ENCODE data around the gene DHFR.

Gene DHFR

DNA sequence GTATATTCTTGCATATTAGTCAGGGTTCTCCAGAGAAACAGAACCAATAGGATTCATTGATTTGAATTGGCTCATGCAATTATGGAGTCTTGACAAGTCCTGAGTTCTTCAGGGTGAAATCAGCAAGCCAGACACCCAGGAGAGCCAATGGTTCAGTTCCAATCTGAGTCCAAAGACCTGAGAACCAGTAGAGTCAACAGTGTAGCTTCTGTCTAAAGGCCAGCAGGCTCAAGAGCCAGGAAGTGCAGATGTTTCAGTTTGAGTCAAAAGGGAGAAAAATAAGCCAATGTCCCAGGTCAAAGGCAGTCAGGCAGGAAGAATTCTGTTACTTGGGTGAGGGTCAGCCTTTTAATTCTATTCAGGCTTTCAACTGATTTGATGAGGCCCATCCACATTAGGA lies 47.0 kb downstream of the DHFR start:
- Histone ChIP-seq H3K27ac (ENCODE audit: insufficient read depth, low read length, poor library complexity, severe bottlenecking) (no peak overlapping the region), H3K4me1 (ENCODE audit: control insufficient read depth, insufficient read depth, low read length, poor library complexity, severe bottlenecking) (no peaks in the 10 kb centered on the region), H3K9me3 (ENCODE audit: control insufficient read depth, low read length) (no peaks in the 10 kb centered on the region), H3K4me3 (ENCODE audit: insufficient read depth, low read depth, low read length, poor library complexity, severe bottlenecking) (no peak overlapping the region), H3K27me3 (replicated peaks; ENCODE audit: control insufficient read depth, insufficient read depth, low read length, poor library complexity, severe bottlenecking) (no peaks in the 10 kb centered on the region), H3K36me3 (ENCODE audit: control insufficient read depth, insufficient read depth, low read length) (no peaks in the 10 kb centered on the region)
- DNase-seq, result no peak

DNA sequence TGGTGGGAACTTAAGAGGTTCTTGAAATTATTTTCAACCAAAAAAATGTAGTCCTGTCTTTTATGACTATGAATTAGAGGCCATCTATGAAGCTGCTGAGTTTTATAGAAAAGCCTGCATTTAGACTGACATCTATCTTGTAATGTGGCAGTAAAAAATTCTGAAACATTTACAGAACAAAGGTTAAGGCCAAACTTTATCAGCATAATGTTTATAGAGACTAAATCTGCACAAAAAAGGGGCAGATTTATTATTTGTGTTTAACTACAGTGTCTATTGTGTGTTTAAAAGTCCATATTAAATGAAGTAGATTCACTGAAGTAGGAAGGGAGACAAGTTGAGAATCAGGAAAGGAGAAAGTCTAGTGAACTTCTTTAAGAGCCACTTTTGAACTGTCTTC lies 47.4 kb downstream of the DHFR start:
- Histone ChIP-seq H3K27me3 (replicated peaks; ENCODE audit: control insufficient read depth, insufficient read depth, low read length, poor library complexity, severe bottlenecking) (no peaks in the 10 kb centered on the region), H3K27ac (ENCODE audit: insufficient read depth, low read length, poor library complexity, severe bottlenecking) (no peak overlapping the region), H3K9me3 (ENCODE audit: control insufficient read depth, low read length) (no peaks in the 10 kb centered on the region), H3K4me1 (ENCODE audit: control insufficient read depth, insufficient read depth, low read length, poor library complexity, severe bottlenecking) (no peaks in the 10 kb centered on the region), H3K4me3 (ENCODE audit: insufficient read depth, low read depth, low read length, poor library complexity, severe bottlenecking) (no peak overlapping the region), H3K36me3 (ENCODE audit: control insufficient read depth, insufficient read depth, low read length) (no peaks in the 10 kb centered on the region)
- no peak for DNase-seq

DNA sequence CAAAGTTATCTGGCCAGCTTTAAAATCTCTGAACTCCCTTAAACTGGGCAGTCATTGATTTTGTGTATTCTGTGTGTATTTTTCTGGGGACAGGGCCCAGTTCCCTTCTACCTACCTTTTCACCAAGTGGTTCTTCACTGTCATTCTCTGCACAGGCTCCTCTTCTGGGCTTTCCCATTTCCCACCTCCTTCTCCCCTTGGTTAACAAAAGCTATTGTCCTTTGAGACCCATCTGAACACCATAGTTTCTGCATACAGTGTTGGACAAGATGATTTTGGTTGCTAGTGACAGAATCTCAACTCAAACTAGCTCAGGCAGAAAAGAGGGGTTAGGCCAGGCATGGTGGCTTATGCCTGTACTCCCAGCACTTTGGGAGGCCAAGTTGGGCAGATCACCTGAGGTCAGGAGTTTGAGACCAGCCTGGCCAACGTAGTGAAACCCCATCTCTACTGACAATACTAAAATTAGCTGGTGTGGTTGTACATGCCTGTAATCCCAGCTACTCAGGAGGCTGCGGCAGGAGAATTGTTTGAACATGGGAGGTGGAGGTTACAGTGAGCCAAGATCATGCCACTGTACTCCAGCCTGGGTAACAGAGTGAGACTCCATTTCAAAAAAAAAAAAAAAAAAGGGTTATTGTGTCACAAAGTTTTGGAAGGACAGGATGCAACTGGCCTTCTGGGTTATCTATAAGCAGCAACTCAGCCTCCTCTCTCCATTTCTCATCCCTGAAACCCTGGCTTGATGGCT lies 53.7 kb downstream of the DHFR start:
- Histone ChIP-seq H3K36me3 (ENCODE audit: control insufficient read depth, insufficient read depth, low read length) (no peaks in the 10 kb centered on the region), H3K4me3 (ENCODE audit: insufficient read depth, low read depth, low read length, poor library complexity, severe bottlenecking) (no peak overlapping the region), H3K27me3 (replicated peaks; ENCODE audit: control insufficient read depth, insufficient read depth, low read length, poor library complexity, severe bottlenecking) (no peaks in the 10 kb centered on the region), H3K27ac (ENCODE audit: insufficient read depth, low read length, poor library complexity, severe bottlenecking) (no peak overlapping the region), H3K4me1 (ENCODE audit: control insufficient read depth, insufficient read depth, low read length, poor library complexity, severe bottlenecking) (no peaks in the 10 kb centered on the region), H3K9me3 (ENCODE audit: control insufficient read depth, low read length) (no peaks in the 10 kb centered on the region)
- DNase-seq, result no peak

DNA sequence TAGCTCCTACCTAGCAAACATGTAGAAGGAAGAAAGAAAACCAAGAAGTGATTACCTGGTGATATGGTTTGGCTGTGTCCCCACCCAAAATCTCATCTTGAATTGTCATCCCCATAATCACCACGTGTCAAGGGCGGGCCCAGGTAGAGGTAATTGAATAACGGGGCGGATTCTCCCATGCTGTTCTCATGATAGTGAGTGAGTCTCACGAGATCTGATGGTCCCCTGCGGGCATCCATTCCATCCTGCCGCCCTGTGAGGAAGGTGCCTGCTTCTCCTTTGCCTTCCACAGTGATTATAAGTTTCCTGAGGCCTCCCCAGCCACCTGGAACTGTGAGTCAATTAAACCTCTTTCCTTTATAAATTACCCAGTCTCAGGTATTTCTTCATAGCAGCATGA lies 57.3 kb downstream of the DHFR start:
- no peak overlapping the region for H3K4me3 ChIP-seq (ENCODE audit: insufficient read depth, low read depth, low read length, poor library complexity, severe bottlenecking)
- no peaks in the 10 kb centered on the region for H3K36me3 ChIP-seq (ENCODE audit: control insufficient read depth, insufficient read depth, low read length)
- no peaks in the 10 kb centered on the region for H3K9me3 ChIP-seq (ENCODE audit: control insufficient read depth, low read length)
- H3K27ac ChIP-seq (ENCODE audit: insufficient read depth, low read length, poor library complexity, severe bottlenecking), result no peak overlapping the region
- H3K27me3 ChIP-seq (replicated peaks; ENCODE audit: control insufficient read depth, insufficient read depth, low read length, poor library complexity, severe bottlenecking), result no peaks in the 10 kb centered on the region
- no peaks in the 10 kb centered on the region for H3K4me1 ChIP-seq (ENCODE audit: control insufficient read depth, insufficient read depth, low read length, poor library complexity, severe bottlenecking)
- no peak for DNase-seq

- Histone ChIP-seq H3K4me3 (ENCODE audit: insufficient read depth, low read depth, low read length, poor library complexity, severe bottlenecking) (no peak overlapping the region), H3K27me3 (replicated peaks; ENCODE audit: control insufficient read depth, insufficient read depth, low read length, poor library complexity, severe bottlenecking) (no peaks in the 10 kb centered on the region), H3K27ac (ENCODE audit: insufficient read depth, low read length, poor library complexity, severe bottlenecking) (no peak overlapping the region), H3K36me3 (ENCODE audit: control insufficient read depth, insufficient read depth, low read length) (no peaks in the 10 kb centered on the region), H3K9me3 (ENCODE audit: control insufficient read depth, low read length) (no peaks in the 10 kb centered on the region), H3K4me1 (ENCODE audit: control insufficient read depth, insufficient read depth, low read length, poor library complexity, severe bottlenecking) (no peaks in the 10 kb centered on the region)
- DNase-seq, result no peak
Measured at GRCh38 chr5:80594810-80595209, 60.0 kb downstream of the DHFR start.

DNA sequence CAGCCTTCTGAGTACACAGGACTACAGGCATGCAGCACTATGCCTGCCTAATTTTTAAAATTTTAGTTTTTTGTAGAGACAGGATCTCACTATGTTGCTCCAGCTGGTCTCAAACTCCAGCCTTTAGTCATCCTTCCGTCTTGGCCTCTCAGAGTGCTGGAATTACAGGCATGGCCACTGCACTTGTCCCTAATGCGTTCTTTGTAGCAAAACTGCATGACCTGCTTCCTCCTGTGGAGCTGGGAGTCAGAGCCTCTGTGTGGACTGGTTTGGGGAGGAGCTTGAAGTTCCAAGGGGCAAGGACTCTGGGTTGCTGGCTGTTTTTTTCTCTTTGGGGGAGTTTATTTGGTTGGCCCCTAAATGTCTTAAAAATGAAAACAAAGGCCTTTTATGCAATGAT lies 62.0 kb downstream of the DHFR start:
- H3K27me3 ChIP-seq (replicated peaks; ENCODE audit: control insufficient read depth, insufficient read depth, low read length, poor library complexity, severe bottlenecking), result no peaks in the 10 kb centered on the region
- H3K36me3 ChIP-seq (ENCODE audit: control insufficient read depth, insufficient read depth, low read length), result no peaks in the 10 kb centered on the region
- no peak overlapping the region for H3K27ac ChIP-seq (ENCODE audit: insufficient read depth, low read length, poor library complexity, severe bottlenecking)

GRCh38 chr5:80592105-80592504 lies 62.7 kb downstream of the DHFR start:
- no peaks in the 10 kb centered on the region for H3K9me3 ChIP-seq (ENCODE audit: control insufficient read depth, low read length)
- H3K4me1 ChIP-seq (ENCODE audit: control insufficient read depth, insufficient read depth, low read length, poor library complexity, severe bottlenecking), result no peaks in the 10 kb centered on the region
- no peaks in the 10 kb centered on the region for H3K27me3 ChIP-seq (replicated peaks; ENCODE audit: control insufficient read depth, insufficient read depth, low read length, poor library complexity, severe bottlenecking)
- DNase-seq, result no peak
- H3K4me3 ChIP-seq (ENCODE audit: insufficient read depth, low read depth, low read length, poor library complexity, severe bottlenecking), result no peak overlapping the region
- no peaks in the 10 kb centered on the region for H3K36me3 ChIP-seq (ENCODE audit: control insufficient read depth, insufficient read depth, low read length)
- no peak overlapping the region for H3K27ac ChIP-seq (ENCODE audit: insufficient read depth, low read length, poor library complexity, severe bottlenecking)

More for the DNA sequence above, 62.0 kb downstream of the DHFR start:
- no peak for DNase-seq
- Histone ChIP-seq H3K9me3 (ENCODE audit: control insufficient read depth, low read length) (no peaks in the 10 kb centered on the region), H3K4me3 (ENCODE audit: insufficient read depth, low read depth, low read length, poor library complexity, severe bottlenecking) (no peak overlapping the region), H3K4me1 (ENCODE audit: control insufficient read depth, insufficient read depth, low read length, poor library complexity, severe bottlenecking) (no peaks in the 10 kb centered on the region)

GRCh38 chr5:80591352-80591751 lies 63.4 kb downstream of the DHFR start:
- no peak for DNase-seq
- H3K36me3 ChIP-seq (ENCODE audit: control insufficient read depth, insufficient read depth, low read length), result no peaks in the 10 kb centered on the region
- no peaks in the 10 kb centered on the region for H3K27me3 ChIP-seq (replicated peaks; ENCODE audit: control insufficient read depth, insufficient read depth, low read length, poor library complexity, severe bottlenecking)
- H3K4me1 ChIP-seq (ENCODE audit: control insufficient read depth, insufficient read depth, low read length, poor library complexity, severe bottlenecking), result no peaks in the 10 kb centered on the region
- no peak overlapping the region for H3K27ac ChIP-seq (ENCODE audit: insufficient read depth, low read length, poor library complexity, severe bottlenecking)
- H3K4me3 ChIP-seq (ENCODE audit: insufficient read depth, low read depth, low read length, poor library complexity, severe bottlenecking), result no peak overlapping the region
- no peaks in the 10 kb centered on the region for H3K9me3 ChIP-seq (ENCODE audit: control insufficient read depth, low read length)

- no peak overlapping the region for H3K27ac ChIP-seq (ENCODE audit: insufficient read depth, low read length, poor library complexity, severe bottlenecking)
Measured at GRCh38 chr5:80590766-80591165, 64.0 kb downstream of the DHFR start.

DNA sequence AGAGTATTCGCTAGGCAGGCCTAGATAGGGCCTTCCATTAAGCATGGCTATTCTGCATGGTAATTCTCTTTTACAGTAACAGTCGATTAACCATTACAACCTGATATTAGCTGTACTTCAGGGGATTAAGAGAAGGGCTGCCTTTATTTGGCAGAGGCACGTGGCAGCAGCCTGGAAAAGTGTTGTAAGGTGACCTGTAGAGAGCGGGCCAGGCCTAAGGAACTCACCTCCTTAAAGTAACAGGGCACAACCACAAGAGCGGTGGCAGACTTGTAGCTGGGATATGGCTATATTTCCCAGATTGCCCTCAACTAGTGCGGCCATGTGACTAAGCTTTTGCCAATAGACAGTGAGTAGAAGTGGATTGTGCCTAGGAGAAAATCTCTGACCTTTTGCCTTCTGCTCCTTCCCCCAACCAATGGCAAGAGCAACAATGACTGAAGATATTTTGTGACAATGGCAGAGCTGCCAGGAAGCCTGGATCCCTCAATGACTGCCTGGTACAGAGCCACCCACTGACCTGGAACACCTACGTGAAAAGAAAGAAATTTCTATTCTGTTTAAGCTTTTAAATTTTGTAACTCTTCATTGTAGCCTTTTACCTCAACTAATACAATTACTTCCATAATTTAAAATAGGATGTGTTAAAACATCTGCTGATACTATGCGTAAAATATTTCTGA lies 65.8 kb downstream of the DHFR start:
- no peak for DNase-seq
- Histone ChIP-seq H3K4me1 (ENCODE audit: control insufficient read depth, insufficient read depth, low read length, poor library complexity, severe bottlenecking) (no peaks in the 10 kb centered on the region), H3K36me3 (ENCODE audit: control insufficient read depth, insufficient read depth, low read length) (no peaks in the 10 kb centered on the region)

More at GRCh38 chr5:80590766-80591165, 64.0 kb downstream of the DHFR start:
- Histone ChIP-seq H3K4me1 (ENCODE audit: control insufficient read depth, insufficient read depth, low read length, poor library complexity, severe bottlenecking) (no peaks in the 10 kb centered on the region), H3K9me3 (ENCODE audit: control insufficient read depth, low read length) (no peaks in the 10 kb centered on the region), H3K27me3 (replicated peaks; ENCODE audit: control insufficient read depth, insufficient read depth, low read length, poor library complexity, severe bottlenecking) (no peaks in the 10 kb centered on the region), H3K4me3 (ENCODE audit: insufficient read depth, low read depth, low read length, poor library complexity, severe bottlenecking) (no peak overlapping the region), H3K36me3 (ENCODE audit: control insufficient read depth, insufficient read depth, low read length) (no peaks in the 10 kb centered on the region)
- no peak for DNase-seq

More for the DNA sequence above, 65.8 kb downstream of the DHFR start:
- Histone ChIP-seq H3K9me3 (ENCODE audit: control insufficient read depth, low read length) (no peaks in the 10 kb centered on the region), H3K27me3 (replicated peaks; ENCODE audit: control insufficient read depth, insufficient read depth, low read length, poor library complexity, severe bottlenecking) (no peaks in the 10 kb centered on the region), H3K27ac (ENCODE audit: insufficient read depth, low read length, poor library complexity, severe bottlenecking) (no peak overlapping the region), H3K4me3 (ENCODE audit: insufficient read depth, low read depth, low read length, poor library complexity, severe bottlenecking) (no peak overlapping the region)
